ENCODE data around the gene ARHGAP10.

Gene ARHGAP10

GRCh38 chr4:147731580-147732517 is at the start of gene ARHGAP10:
Gene ARHGAP10, plus strand, starts transcription at chr4:147732088. Its CDS starts 214 bp downstream, at chr4:147732302.
- DNase-seq, result peak; percentile 64

GRCh38 chr4:147682755-147683154 is 49.1 kb upstream of the ARHGAP10 start:
- no peak for DNase-seq

DNA sequence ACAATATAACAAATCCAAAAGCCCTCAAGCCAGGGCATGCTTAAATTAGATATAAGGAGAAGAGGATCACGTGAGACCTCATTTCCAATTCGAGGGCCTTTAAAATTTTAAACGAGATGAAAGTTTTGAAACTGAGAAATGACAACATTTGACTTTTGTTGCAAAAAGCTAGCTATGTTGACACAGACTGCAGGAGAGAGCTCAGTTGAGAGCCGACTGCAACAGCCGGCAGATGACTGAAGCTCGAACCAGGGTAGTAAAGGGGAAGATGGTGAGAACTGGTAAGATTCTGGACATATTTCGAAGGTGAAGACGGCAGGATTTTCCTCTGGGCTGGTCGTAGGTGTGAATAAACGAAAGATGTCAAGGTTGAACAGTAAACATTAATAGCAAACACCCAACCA is 48.7 kb upstream of the ARHGAP10 start:
- DNase-seq, result no peak

DNA sequence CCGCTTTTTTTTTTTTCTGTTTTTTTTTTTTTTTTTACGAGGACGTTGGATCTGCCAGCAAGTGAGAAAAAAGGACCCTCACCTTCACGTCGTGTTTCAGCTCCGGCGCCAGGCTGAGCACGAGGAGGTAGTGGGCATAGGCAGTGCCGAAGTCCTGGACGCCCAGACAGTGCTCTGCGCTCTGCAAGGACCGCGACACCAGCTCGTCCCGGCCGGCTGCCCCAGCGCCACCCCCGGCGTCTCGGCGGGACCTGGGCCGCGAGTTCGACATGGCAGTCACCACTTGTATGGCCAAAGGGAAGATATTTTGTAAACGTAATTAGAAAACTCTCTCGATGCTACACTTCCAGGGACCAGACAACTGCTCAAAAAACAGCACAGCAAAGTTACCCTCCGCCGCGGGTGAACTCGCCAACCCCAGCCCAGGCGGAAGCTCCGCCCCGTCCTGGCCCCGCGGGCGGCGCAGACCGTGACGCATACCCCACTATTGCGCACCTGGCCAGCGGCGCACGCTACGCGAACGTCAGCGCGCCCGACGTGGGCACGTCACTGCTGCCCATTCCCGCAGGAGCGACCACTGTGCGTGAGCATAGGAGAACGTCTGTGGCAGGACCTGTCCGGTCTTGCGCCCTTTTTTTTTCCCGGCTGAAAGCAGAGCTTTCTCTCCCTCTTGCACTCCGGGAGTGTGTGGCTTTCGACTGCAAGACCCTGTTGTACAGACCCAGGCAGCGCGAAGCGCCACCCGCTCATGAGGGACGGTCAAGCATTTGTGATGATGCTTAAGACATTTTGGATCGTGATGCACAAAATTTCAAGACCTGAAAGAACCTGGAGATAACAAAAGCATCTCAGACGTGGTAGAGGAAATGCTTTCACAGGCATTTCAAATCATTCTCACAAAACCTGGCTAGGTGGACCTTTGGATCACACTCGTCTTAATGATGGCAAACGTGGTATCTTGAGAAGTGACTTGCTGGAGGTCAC is 47.9 kb upstream of the ARHGAP10 start, which contains the start of gene PRMT9:
PRMT9 (minus strand) TSS at position 447 of the 984 bp plus-strand sequence; CDS start at position 271, 176 bp downstream.
- DNase-seq, result peak; percentile 78

GRCh38 chr4:147689067-147689466 is 42.8 kb upstream of the ARHGAP10 start:
- no peak for DNase-seq

DNA sequence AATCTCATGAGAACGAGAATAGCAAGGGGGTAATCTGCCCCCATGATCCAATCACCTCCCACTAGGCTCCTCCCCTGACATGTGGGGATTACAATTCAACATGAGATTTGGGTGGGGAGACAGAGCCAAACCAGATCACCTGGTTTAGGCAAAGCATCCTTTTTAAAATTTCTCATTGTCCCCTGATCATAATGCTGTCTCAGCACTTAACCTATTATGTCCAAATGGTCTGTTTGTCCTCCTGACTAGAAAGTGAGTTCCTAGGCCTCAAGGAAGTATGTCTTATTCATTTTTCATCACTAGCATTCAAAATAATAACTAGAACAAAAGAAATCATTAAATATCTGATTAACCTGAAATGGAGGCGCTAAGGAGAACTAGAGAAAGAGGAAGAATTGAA is 40.1 kb upstream of the ARHGAP10 start:
- no peak for DNase-seq

- no peak for DNase-seq
Measured at GRCh38 chr4:147693218-147693617, 38.7 kb upstream of the ARHGAP10 start.

GRCh38 chr4:147696866-147697265 is 35.0 kb upstream of the ARHGAP10 start:
- no peak for DNase-seq

GRCh38 chr4:147704846-147705245 is 27.0 kb upstream of the ARHGAP10 start:
- no peak for DNase-seq

- DNase-seq, result peak; percentile 15
Measured at GRCh38 chr4:147707892-147708672, 23.8 kb upstream of the ARHGAP10 start.

DNA sequence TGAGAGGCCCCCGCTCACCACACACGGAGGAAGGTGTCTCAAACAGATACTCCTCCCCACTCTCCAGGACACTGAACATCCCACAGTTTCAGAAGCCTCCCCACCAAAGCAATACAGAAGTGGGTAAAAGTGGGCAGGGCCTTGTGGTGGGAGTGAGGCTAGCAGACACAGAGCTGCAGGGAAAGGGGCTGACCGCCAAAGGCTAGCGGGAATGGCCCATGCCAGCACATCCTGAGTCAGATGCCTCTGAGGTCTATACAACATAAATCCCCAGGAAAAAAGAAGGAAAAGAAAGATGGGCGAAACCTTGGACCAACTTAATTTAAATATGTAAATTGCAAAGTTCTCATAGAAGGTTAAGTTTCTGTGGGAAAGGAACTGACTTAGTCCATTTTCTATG is 21.9 kb upstream of the ARHGAP10 start:
- no peak for DNase-seq

- DNase-seq, result no peak
Measured at GRCh38 chr4:147714575-147715401, 17.1 kb upstream of the ARHGAP10 start.

GRCh38 chr4:147717878-147718277 is 14.0 kb upstream of the ARHGAP10 start:
- no peak for DNase-seq

GRCh38 chr4:147723326-147723725 is 8.6 kb upstream of the ARHGAP10 start:
- no peak for DNase-seq

GRCh38 chr4:147724468-147725201 is 7.3 kb upstream of the ARHGAP10 start:
- DNase-seq, result no peak

DNA sequence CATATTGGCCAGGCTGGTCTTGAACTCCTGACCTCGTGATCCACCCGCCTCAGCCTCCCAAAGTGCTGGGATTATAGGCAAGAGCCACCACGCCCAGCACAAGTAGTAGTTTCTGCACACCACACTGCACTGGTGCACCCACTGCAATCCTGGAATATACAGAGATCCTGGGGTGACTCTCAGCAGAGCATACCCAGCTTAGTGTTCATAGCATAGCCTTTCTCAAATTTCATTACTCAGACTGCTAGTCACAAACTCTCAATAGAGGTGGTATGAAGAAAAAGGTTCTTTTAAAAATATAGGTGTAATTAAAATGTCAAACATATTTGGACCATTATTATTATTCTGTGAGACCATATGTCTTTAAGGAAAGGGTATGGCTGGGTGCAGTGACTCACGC is 6.2 kb upstream of the ARHGAP10 start:
- no peak for DNase-seq

DNA sequence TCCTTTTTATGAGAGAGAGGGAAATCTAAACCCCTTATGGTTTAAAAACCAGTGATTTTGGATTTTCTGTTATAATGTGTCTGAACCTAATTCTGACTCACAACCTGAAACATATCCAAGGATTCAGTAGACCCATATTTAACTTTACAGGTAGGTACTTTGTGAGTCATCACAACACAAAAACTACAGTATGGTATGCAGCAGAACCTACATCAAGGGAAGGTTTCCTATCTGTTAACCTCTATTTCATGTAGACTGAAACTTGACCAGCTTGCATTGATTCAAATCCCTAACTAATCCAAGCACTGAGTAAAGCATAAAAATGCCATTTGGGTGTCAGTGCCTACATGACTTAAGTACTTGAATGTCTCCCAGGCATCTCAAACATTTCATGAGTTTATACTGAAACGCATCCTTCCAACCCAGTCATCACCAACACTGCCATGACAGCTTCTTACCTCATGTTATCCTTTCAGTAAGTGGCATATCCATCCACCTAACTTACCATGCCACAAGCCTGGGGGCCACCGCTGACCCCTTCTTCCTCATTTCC is 4.3 kb upstream of the ARHGAP10 start:
- no peak for DNase-seq

DNA sequence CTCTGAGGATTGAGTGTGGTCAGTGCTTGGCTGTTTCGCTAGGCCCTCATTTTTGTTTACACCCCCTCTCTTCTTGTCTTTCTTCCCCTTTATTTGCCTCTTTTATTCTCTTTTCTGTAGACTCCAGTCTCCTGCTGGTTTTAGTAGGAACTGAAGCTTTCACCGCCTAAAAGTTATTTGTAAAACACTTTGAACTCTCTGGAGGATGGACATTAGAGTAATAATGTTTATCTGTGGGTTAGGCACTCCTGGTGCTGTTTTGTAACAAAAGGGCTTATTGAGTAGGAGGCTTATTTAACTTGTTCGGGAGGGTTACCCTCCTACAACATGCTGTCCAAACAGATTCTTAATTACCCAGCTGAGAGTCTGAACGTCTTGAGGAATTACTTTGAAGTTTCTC is 1.6 kb upstream of the ARHGAP10 start:
- no peak for DNase-seq

GRCh38 chr4:147732518-147733235 is 789 bp downstream of the ARHGAP10 start:
- no peak for DNase-seq
